ENCODE data around the gene APBB2.

DNA sequence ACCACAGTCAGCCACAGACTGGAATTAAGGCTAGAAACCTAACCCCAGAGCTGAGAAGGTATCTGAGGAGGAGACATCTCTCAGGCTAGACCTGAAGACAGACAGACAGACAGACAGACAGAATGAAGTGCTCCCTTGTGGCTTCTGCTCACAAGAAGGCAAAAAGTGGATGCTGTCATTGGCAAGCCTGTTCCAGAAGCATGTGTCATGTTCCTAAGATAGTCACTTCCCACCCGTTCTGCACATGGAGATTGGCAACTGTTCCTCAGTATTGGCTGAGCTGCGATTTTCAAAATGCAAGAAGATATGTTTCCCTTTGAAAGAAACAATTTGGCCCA, 298.2 kb downstream of the APBB2 start:
- no peak for TF ChIP-seq TBP (IDR thresholded peaks at IDR 0.05; ENCODE audit: low read depth, low read length)
- no peak for TF ChIP-seq GABPA (IDR thresholded peaks at IDR 0.05; ENCODE audit: borderline replicate concordance, insufficient read depth, low read length)
- TF ChIP-seq, protein P1, sequence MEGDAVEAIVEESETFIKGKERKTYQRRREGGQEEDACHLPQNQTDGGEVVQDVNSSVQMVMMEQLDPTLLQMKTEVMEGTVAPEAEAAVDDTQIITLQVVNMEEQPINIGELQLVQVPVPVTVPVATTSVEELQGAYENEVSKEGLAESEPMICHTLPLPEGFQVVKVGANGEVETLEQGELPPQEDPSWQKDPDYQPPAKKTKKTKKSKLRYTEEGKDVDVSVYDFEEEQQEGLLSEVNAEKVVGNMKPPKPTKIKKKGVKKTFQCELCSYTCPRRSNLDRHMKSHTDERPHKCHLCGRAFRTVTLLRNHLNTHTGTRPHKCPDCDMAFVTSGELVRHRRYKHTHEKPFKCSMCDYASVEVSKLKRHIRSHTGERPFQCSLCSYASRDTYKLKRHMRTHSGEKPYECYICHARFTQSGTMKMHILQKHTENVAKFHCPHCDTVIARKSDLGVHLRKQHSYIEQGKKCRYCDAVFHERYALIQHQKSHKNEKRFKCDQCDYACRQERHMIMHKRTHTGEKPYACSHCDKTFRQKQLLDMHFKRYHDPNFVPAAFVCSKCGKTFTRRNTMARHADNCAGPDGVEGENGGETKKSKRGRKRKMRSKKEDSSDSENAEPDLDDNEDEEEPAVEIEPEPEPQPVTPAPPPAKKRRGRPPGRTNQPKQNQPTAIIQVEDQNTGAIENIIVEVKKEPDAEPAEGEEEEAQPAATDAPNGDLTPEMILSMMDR (IDR thresholded peaks at IDR 0.05; ENCODE audit: control extremely low read depth in 1 of 3, insufficient read depth in 1 of 3, low read depth in 1 of 3, low read length in 3 of 3): no peak
- no peak for TF ChIP-seq CHD2 (IDR thresholded peaks at IDR 0.05; ENCODE audit: low read length)
- no peak for TF ChIP-seq POLR2A (IDR thresholded peaks at IDR 0.05; ENCODE audit: control extremely low read depth in 1 of 2, low read depth in 2 of 2, low read length in 2 of 2)
- no peak for TF ChIP-seq POLR2AphosphoS5 (IDR thresholded peaks at IDR 0.05; ENCODE audit: low read depth, low read length)

All from H1 (cell line).